Measurements from ENCODE around the gene NKX2-8.

NKX2-8 gene

GRCh38 chr14:36588119-36588518, 5.7 kb upstream of the NKX2-8 start:
- no peak for TF ChIP-seq CTCF (IDR thresholded peaks at IDR 0.05; ENCODE audit: low read depth, low read length)
- no peak for DNase-seq (ENCODE audit: extremely low read depth, low read depth)

GRCh38 chr14:36585100-36585499, 2.7 kb upstream of the NKX2-8 start:
- no peak for TF ChIP-seq CTCF (IDR thresholded peaks at IDR 0.05; ENCODE audit: low read depth, low read length)
- DNase-seq (ENCODE audit: extremely low read depth, low read depth): no peak

- no peak for DNase-seq (ENCODE audit: extremely low read depth, low read depth)
- no peak for TF ChIP-seq CTCF (IDR thresholded peaks at IDR 0.05; ENCODE audit: low read depth, low read length)
Measured at GRCh38 chr14:36583893-36584811, 1.7 kb upstream of the NKX2-8 start.

GRCh38 chr14:36583242-36583892, 953 bp upstream of the NKX2-8 start:
- DNase-seq (ENCODE audit: extremely low read depth, low read depth): no peak
- no peak for TF ChIP-seq CTCF (IDR thresholded peaks at IDR 0.05; ENCODE audit: low read depth, low read length)

- DNase-seq (ENCODE audit: extremely low read depth, low read depth): no peak
- no peak for TF ChIP-seq CTCF (IDR thresholded peaks at IDR 0.05; ENCODE audit: low read depth, low read length)
Measured at GRCh38 chr14:36582874-36583241, 444 bp upstream of the NKX2-8 start.

- no peak for DNase-seq (ENCODE audit: extremely low read depth, low read depth)
- TF ChIP-seq CTCF (IDR thresholded peaks at IDR 0.05; ENCODE audit: low read depth, low read length): no peak
Measured at GRCh38 chr14:36580856-36581831, 1.3 kb downstream of the NKX2-8 start.

Measured in AG09319 (cell line).